ENCODE results near the gene WDR27.

WDR27 gene

GRCh38 chr6:169425628-169426370 lies 276.0 kb downstream of the WDR27 start:
- no peak for DNase-seq

- no peak for DNase-seq
Measured at GRCh38 chr6:169424821-169425240, 277.0 kb downstream of the WDR27 start.

- DNase-seq = no peak
Measured at GRCh38 chr6:169424149-169424804, 277.6 kb downstream of the WDR27 start.

- DNase-seq = no peak
Measured at GRCh38 chr6:169421586-169422264, 280.1 kb downstream of the WDR27 start.

- DNase-seq = no peak
Measured at GRCh38 chr6:169420912-169421543, 280.8 kb downstream of the WDR27 start.

- DNase-seq = no peak
Measured at GRCh38 chr6:169417101-169417500, 284.7 kb downstream of the WDR27 start.

GRCh38 chr6:169416249-169416648 lies 285.6 kb downstream of the WDR27 start:
- no peak for DNase-seq

- no peak for DNase-seq
Measured at GRCh38 chr6:169415179-169415578, 286.6 kb downstream of the WDR27 start.

- DNase-seq = no peak
Measured at GRCh38 chr6:169411722-169412121, 290.1 kb downstream of the WDR27 start.

GRCh38 chr6:169411296-169411695 lies 290.5 kb downstream of the WDR27 start:
- DNase-seq = no peak

- DNase-seq = no peak
Measured at GRCh38 chr6:169409742-169410312, 292.0 kb downstream of the WDR27 start.

GRCh38 chr6:169407325-169407724 lies 294.5 kb downstream of the WDR27 start:
- DNase-seq = no peak

Measured in CD4-positive, alpha-beta T cell treated with Interleukin-6 for 4 hours (primary cell).